MCF 10A (cell line): ENCODE results near the gene BIVM. TPM values are rescaled to one million over a fixed set of nuclear protein-coding genes. Genes with fewer than 3 reads are reported as not detected.

Source experiments
- BruUV-seq: library from RNA; stranded (reverse); fragments of 400-500 nt; replicated peaks from 2 replicates; lab custom pipeline; 2021; lab: Mats Ljungman, UMichigan
- CTCF ChIA-PET: fragments of 300-600 bp; sonication (Branson Sonifier 250); formaldehyde crosslinking; extraction: SDS; loops from one replicate; lab custom pipeline; 2021; ENCODE audit warnings: antibody characterized with exemption, inconsistent platforms; lab: Yijun Ruan, JAX
- POLR2A ChIA-PET: fragments of 300-600, 350-650 bp; sonication (Branson Sonifier 250); formaldehyde crosslinking; extraction: SDS; loops from one replicate; lab custom pipeline; 2020; ENCODE audit warnings: antibody characterized with exemption, inconsistent platforms; lab: Yijun Ruan, JAX
- DNase-seq: peaks from one replicate; pipeline ENCODE4 v3.0.0-alpha.2; 2018; ENCODE audit not compliant: unreplicated experiment
- H3K27ac Mint-ChIP-seq: one replicate; pipeline ENCODE4 v1.8.0; 2022; ENCODE audit warnings: mild to moderate bottlenecking, low read depth, mixed read lengths; ENCODE audit not compliant: unreplicated experiment
- H3K27me3 Mint-ChIP-seq: one replicate; pipeline ENCODE4 v1.8.0; 2022; ENCODE audit warnings: mixed read lengths; ENCODE audit not compliant: insufficient read depth, unreplicated experiment
- H3K36me3 Mint-ChIP-seq: one replicate; pipeline ENCODE4 v1.8.0; 2022; ENCODE audit warnings: mild to moderate bottlenecking, moderate library complexity, mixed read lengths; ENCODE audit not compliant: insufficient read depth, unreplicated experiment
- H3K4me1 Mint-ChIP-seq: one replicate; pipeline ENCODE4 v1.8.0; 2022; ENCODE audit warnings: mixed read lengths; ENCODE audit not compliant: insufficient read depth, unreplicated experiment
- H3K4me3 Mint-ChIP-seq: one replicate; pipeline ENCODE4 v1.8.0; 2022; ENCODE audit warnings: mild to moderate bottlenecking, moderate library complexity, mixed read lengths; ENCODE audit not compliant: unreplicated experiment
- H3K9me3 Mint-ChIP-seq: one replicate; pipeline ENCODE4 v1.8.0; 2022; ENCODE audit warnings: mixed read lengths; ENCODE audit not compliant: unreplicated experiment
- intact Hi-C: fragments of 100-400 bp; cut with micrococcal nuclease; formaldehyde crosslinking; loops from 2 replicates; pipeline ENCODE4 v1.14.1; 2022
- total RNA-seq: library from RNA; stranded (reverse); gene quantifications from 2 replicates; pipeline ENCODE4 v1.2.3, GENCODE V29; 2022
- TF ChIP-seq, protein P1 (sequence below): fragments of 200-600 bp; IDR thresholded peaks from one replicate; pipeline ENCODE4 v1.8.0; 2022; ENCODE audit warnings: antibody characterized with exemption, mild to moderate bottlenecking; ENCODE audit not compliant: unreplicated experiment

The BIVM gene
- total RNA-seq, 1 experiment from 2014 or later: 36.6 TPM

DNA sequence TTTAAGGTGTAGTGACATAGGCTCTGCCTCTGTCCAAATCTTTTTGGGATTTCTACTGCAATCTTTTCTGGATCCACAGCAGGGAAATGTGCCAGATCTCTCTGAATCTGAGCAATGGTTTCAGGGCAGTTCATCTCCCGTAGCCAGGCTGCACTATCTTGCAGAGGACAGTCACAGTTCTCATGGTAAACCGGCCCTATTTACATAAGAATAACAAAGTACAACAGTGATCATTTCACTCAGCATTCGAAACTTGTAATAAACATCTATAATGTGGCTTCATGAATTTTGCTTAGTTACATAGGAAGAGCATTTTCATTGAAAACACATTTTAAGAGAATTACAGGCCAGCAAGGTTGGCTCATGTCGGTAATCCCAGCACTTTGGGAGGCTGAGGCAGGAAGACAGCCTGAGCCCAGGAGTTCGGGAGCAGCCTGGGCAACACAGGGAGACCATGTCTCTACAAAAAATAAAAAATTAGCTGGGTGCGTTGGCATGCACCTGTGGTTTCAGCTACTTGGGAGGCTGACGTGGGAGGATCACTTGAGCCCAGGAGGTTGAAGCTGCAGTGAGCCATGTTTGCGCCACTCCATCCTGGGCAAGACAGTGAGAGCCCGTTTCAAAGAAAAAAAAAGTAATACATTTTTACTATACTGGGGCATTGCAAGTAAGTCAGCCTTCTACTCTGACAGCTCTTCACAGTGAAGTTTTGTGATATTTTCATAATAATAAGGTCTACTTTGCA is 5.1 kb upstream of the BIVM start:
- no peak for DNase-seq
- Mint-ChIP-seq H3K27me3 (no peaks in the 10 kb centered on the region), H3K4me3 (no peak overlapping the region), H3K9me3 (no peaks in the 10 kb centered on the region), H3K27ac (no peak overlapping the region), H3K36me3 (peaks cover 62% of the 10 kb centered on the region), H3K4me1 (peaks cover 12% of the 10 kb centered on the region)
- POLR2A ChIA-PET: interaction anchor here (0.7 to 0.9 kb wide), 3 partner anchors 20 to 1958 kb away, joined by 3 read pairs; partner anchors contain the start of genes ERCC5 and TEX30
- CTCF ChIA-PET: interaction anchor here (0.6 to 1.2 kb wide), 5 partner anchors 9 to 846 kb away, joined by 3 read pairs; no protein-coding TSS in a partner anchor
- intact Hi-C loops: no loop called here
- TF ChIP-seq, protein P1, sequence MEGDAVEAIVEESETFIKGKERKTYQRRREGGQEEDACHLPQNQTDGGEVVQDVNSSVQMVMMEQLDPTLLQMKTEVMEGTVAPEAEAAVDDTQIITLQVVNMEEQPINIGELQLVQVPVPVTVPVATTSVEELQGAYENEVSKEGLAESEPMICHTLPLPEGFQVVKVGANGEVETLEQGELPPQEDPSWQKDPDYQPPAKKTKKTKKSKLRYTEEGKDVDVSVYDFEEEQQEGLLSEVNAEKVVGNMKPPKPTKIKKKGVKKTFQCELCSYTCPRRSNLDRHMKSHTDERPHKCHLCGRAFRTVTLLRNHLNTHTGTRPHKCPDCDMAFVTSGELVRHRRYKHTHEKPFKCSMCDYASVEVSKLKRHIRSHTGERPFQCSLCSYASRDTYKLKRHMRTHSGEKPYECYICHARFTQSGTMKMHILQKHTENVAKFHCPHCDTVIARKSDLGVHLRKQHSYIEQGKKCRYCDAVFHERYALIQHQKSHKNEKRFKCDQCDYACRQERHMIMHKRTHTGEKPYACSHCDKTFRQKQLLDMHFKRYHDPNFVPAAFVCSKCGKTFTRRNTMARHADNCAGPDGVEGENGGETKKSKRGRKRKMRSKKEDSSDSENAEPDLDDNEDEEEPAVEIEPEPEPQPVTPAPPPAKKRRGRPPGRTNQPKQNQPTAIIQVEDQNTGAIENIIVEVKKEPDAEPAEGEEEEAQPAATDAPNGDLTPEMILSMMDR: no peak
- BruUV-seq: no TSS peak

- no TSS peak for BruUV-seq
- peak; percentile 36 for DNase-seq
- TF ChIP-seq, protein P1: no peak
- peaks cover 21% of the 10 kb centered on the region for H3K4me1 Mint-ChIP-seq
- peaks cover 36% of the 10 kb centered on the region for H3K36me3 Mint-ChIP-seq
- ChIA-PET CTCF (interaction anchor here (0.6 to 3.2 kb wide), 24 partner anchors 8 to 1452 kb away, joined by 3 to 13 read pairs (median 4); no protein-coding TSS in a partner anchor), POLR2A (interaction anchor here (0.5 to 6.0 kb wide), 15 partner anchors 9 to 214 kb away, joined by 3 to 79 read pairs (median 6); partner anchors contain the start of genes ERCC5, TEX30 and TPP2)
- peak overlapping the region; percentile 92 for H3K4me3 Mint-ChIP-seq
- H3K27me3 Mint-ChIP-seq: no peaks in the 10 kb centered on the region
- H3K27ac Mint-ChIP-seq: peak overlapping the region; percentile 73
- H3K9me3 Mint-ChIP-seq: no peaks in the 10 kb centered on the region
- intact Hi-C loops: loop anchor here (1.0 kb wide), 6 partner anchors 26 to 219 kb away; partner anchors contain the start of gene TEX30
Measured at GRCh38 chr13:102799426-102800144, 666 bp downstream of the BIVM start.

- peak overlapping the region; percentile 92 for H3K4me3 Mint-ChIP-seq
- ChIA-PET CTCF (interaction anchor here (0.6 to 3.2 kb wide), 27 partner anchors 10 to 1451 kb away, joined by 3 to 13 read pairs (median 4); no protein-coding TSS in a partner anchor), POLR2A (interaction anchor here (0.5 to 6.0 kb wide), 17 partner anchors 10 to 220 kb away, joined by 3 to 79 read pairs (median 4); partner anchors contain the start of genes ERCC5, TEX30 and TPP2)
- no peaks in the 10 kb centered on the region for H3K9me3 Mint-ChIP-seq
- peak overlapping the region; percentile 63 for H3K27ac Mint-ChIP-seq
- TF ChIP-seq, protein P1: peak; percentile 83
- H3K27me3 Mint-ChIP-seq: no peaks in the 10 kb centered on the region
- no TSS peak for BruUV-seq
- peaks cover 29% of the 10 kb centered on the region for H3K36me3 Mint-ChIP-seq
- intact Hi-C loops: loop anchor here (1.0 kb wide), 3 partner anchors 26 to 220 kb away; no protein-coding TSS in a partner anchor
- peak; percentile 83 for DNase-seq
- H3K4me1 Mint-ChIP-seq: peaks cover 21% of the 10 kb centered on the region
Measured at GRCh38 chr13:102800145-102801041, 1.5 kb downstream of the BIVM start.
